ENCODE data around the gene ITPA.
"Not testable (repeated sequence)": the region's sequence is repeated elsewhere in the genome, so short reads cannot be mapped to it uniquely, and the experiment has no call there.

The ITPA gene

DNA sequence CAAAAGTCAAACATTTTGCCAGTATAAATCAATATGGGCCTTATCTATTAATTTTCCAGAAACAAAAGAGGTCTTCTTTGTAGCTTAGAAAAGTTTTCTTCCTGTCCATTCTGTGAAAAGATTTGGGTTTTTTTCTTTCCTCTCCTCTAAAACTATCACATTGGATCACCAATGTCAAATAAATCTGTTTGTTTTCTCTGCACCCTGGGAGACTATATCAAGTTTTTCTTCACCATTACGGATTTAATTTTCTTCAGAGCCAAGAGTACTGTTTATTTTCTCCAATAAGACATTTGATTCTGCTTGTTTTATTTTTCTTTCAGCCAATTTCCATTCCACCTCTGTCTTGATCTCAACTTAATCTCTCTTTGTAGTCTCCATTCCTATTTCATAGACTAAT lies 34.0 kb upstream of the ITPA start:
- H3K27ac ChIP-seq: no peak overlapping the region
- TF ChIP-seq, protein P1, sequence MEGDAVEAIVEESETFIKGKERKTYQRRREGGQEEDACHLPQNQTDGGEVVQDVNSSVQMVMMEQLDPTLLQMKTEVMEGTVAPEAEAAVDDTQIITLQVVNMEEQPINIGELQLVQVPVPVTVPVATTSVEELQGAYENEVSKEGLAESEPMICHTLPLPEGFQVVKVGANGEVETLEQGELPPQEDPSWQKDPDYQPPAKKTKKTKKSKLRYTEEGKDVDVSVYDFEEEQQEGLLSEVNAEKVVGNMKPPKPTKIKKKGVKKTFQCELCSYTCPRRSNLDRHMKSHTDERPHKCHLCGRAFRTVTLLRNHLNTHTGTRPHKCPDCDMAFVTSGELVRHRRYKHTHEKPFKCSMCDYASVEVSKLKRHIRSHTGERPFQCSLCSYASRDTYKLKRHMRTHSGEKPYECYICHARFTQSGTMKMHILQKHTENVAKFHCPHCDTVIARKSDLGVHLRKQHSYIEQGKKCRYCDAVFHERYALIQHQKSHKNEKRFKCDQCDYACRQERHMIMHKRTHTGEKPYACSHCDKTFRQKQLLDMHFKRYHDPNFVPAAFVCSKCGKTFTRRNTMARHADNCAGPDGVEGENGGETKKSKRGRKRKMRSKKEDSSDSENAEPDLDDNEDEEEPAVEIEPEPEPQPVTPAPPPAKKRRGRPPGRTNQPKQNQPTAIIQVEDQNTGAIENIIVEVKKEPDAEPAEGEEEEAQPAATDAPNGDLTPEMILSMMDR (conservative IDR thresholded peaks at IDR 0.05): no peak

DNA sequence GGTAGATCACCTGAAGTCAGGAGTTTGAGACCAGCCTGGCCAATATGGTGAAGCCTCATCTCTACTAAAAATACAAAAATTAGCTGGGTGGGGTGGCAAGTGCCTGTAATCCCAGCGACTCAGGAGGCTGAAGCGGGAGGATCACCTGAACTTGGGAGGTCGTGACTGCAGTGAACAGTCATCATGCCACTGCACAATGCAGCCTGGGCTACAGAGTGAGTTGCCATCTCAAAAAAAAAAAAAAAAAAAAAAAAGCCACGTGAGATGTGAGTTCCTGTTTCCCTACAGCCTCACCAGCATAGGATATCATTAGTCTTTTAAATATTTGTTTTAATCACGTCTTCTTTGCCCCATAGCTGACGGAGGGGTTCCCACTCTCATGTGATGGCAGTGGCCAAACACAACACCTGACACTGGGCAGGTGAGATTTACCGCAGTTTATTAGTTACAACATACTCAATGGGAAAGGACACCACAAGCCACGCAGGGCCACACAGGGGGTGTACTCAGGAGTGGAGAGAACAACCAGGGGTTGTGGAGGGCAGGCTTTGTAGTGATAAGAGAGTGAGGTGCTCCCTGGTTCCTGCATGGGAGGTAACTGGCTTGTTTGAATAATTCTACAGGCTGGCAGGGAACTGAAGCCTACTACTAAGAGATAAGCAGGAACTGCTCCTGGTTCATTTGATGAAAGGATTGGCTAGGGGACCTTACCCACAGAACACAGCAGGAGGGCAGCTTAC lies 31.4 kb upstream of the ITPA start:
- no peak overlapping the region for H3K27ac ChIP-seq
- TF ChIP-seq, protein P1 (conservative IDR thresholded peaks at IDR 0.05): no peak

DNA sequence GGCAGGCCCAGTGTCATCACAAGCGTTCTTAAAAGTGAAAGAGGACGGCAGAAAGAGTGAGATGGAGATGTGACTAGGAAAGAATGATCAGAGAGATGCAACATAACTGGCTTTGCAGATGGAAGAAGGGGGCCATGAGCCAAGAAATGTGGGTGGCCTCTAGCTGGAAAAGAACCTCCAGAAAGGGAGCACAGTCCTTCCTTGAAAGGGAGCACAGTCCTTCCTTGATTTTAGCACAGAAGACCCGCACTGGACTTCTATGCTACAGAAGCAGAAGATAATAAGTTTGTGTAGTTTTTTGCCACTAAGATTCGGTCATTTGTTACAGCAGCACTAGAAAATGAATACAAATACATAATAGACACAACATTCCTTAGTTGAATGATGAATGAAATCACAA lies 29.0 kb upstream of the ITPA start:
- TF ChIP-seq, protein P1 (conservative IDR thresholded peaks at IDR 0.05): no peak
- no peak overlapping the region for H3K27ac ChIP-seq

DNA sequence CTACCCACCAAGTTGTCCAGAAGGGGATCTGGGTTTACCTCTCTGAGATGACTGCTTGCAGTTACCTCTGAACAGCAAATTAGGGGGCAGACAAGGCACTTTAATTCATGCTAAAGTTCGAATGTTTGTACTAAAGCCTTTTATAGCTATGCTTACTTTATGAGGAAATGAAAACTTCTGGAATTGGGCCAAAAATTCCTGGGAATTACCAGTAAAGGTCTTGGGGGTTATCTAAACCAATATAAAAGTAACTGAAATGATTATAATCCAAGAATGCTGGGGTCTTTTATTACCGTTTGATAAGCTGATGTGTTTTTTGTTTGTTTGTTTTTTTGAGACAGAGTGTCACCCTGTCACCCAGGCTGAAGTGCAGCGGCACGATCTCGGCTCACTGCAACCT lies 28.0 kb upstream of the ITPA start:
- TF ChIP-seq, protein P1 (conservative IDR thresholded peaks at IDR 0.05): no peak
- H3K27ac ChIP-seq: no peak overlapping the region

DNA sequence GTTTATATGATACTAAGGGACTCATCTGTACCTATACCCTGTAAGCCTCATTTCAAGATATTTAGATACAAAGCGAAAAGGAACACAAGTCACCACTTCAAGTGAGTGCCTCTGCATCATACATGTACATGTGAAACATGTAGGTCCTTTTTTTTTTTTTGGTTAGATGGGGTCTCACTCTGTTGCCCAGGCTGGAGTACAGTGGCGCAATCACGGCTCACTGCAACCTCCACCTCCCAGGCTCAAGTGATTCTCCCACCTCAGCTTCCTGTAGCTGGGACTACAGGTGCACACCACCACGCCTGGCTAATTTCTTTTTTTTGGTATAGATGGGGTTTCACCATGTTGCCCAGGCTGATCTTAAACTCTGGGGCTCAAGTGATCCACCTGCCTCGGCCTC lies 26.9 kb upstream of the ITPA start:
- not testable (repeated sequence) for H3K27ac ChIP-seq

DNA sequence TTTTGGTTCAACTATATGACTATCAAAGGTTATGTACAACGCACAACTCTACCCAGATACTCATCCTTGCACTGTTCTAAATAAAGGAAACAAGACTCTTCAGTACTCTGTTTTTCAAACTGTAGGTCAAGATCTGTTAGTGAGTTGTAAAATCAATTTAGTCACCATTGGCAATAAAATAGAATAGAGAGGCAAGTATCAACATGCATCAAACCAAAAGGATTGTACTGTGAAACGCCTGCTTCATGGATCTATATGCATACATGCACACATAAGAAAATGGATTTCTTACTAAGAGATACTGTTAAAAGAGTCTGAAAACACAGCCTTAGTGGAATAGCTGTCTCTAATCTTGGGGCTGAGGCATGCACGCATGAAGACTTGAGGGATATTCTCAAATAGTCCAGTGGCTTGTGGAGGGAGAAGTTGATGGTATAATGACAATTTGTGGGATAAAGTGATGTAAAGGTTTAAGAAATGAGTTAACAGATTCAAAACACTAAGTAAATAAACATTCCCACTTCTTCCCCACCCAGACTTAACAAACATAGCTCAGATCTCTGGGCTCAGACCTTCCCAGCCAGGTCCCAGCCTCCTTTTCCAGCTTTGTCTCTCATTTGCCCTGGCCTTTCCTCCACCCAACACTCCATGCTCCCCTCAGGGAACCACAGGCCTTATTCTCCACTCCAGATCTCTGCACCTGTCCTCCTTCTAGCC lies 25.2 kb upstream of the ITPA start:
- TF ChIP-seq, protein P1 (conservative IDR thresholded peaks at IDR 0.05): no peak
- no peak overlapping the region for H3K27ac ChIP-seq

DNA sequence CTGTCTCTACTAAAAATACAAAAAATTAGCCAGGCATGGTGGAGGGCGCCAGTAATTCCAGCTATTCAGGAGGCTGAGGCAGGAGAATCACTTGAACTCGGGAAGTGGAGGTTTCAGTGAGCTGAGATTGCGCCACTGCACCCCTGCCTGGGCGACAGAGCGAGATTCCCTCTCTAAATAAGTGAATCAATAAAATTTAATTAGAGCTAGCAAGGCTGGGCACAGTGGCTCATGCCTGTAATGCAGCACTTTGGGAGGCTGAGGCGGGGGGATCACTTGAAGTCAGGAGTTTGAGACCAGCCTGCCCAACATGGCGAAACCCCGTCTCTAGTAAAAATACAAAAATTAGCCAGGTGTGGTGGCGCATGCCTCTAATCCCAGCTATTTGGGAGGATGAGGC lies 21.4 kb upstream of the ITPA start:
- not testable (repeated sequence) for H3K27ac ChIP-seq

DNA sequence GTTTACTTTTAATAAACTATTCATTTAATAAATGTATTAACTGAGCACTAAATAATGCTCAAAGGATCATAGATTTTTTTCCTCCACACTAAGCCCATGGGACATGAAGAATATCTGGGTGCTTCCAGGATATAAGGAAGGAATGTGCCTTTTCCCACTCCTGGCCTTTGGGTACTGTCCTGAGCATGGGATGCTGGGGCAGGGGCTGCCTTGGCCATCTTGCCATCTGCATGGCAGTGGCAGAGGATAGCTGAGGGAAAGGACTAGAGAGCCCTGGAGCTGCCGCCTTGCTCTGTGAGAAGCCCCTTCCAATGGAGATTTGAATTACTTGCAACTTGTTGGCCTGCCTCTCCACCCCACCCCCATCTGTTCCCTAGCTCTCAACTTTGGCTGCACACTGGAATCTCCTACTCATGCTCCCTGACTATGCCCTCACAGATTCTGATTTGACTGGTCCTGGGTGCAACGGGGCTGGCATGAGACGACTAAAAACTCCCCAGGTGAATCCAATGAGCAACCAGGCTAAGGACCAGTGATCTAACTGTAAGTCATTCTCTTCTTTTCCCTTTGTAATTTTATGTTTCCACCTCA lies 20.4 kb upstream of the ITPA start:
- TF ChIP-seq, protein P1 (conservative IDR thresholded peaks at IDR 0.05): no peak
- H3K27ac ChIP-seq: no peak overlapping the region

Measured in VCaP (cell line).